ENCODE results near the gene KNDC1. TPM values are rescaled to one million over a fixed set of nuclear protein-coding genes. Genes with fewer than 3 reads are reported as not detected.

Gene KNDC1
- total RNA-seq, 1 donor from 2014 or later, result 0.06 TPM

DNA sequence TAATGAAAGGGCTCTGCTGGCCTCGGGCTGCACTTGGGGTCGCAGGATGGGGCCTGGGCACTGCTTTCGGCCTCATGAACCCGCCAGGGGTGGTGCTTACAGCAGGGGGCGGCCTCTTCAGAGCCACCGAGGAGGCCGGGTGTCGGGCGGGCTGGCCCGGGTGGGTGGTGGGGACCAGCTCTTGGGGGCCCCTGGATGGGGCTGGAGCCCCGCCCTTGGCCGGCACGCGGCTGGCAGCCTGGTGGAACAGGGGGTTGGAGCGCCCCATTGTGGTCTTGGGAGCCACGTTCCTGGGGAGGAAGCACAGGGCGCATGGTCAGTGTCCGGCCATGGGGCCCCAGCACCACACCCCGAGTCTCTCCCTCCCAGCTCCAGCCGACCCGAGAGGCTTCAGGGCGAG lies 107.8 kb downstream of the KNDC1 start:
- TF ChIP-seq, protein P1, sequence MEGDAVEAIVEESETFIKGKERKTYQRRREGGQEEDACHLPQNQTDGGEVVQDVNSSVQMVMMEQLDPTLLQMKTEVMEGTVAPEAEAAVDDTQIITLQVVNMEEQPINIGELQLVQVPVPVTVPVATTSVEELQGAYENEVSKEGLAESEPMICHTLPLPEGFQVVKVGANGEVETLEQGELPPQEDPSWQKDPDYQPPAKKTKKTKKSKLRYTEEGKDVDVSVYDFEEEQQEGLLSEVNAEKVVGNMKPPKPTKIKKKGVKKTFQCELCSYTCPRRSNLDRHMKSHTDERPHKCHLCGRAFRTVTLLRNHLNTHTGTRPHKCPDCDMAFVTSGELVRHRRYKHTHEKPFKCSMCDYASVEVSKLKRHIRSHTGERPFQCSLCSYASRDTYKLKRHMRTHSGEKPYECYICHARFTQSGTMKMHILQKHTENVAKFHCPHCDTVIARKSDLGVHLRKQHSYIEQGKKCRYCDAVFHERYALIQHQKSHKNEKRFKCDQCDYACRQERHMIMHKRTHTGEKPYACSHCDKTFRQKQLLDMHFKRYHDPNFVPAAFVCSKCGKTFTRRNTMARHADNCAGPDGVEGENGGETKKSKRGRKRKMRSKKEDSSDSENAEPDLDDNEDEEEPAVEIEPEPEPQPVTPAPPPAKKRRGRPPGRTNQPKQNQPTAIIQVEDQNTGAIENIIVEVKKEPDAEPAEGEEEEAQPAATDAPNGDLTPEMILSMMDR (conservative IDR thresholded peaks at IDR 0.05; ENCODE audit: low read depth, low read length), result no peak
- DNase-seq (ENCODE audit: low read depth), result no peak

DNA sequence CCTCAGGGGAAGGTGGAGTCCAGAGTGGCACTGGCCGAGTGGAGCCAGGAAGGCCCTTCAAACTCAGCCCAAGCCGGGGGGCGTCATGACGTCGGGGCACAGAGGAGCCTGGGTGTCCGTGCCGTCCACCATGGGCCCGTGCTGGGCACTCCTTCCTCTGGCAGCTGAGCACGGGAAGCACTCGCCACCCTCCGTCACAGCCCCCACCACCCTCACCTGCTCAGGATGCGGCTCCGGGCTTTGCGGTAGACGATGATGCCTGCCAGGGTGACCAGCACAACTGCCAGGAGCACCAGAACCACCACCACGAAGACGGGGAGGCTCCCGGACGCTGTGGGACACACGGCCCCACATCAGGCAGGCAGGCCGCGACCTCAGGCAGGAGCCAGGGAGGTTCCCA lies 108.5 kb downstream of the KNDC1 start:
- TF ChIP-seq, protein P1 (conservative IDR thresholded peaks at IDR 0.05; ENCODE audit: low read depth, low read length), result no peak
- DNase-seq (ENCODE audit: low read depth), result no peak
- no peak overlapping the region for H3K4me3 ChIP-seq (ENCODE audit: low read depth, low read length)

More for the DNA sequence above, 107.8 kb downstream of the KNDC1 start:
- no peak overlapping the region for H3K4me3 ChIP-seq (ENCODE audit: low read depth, low read length)

DNA sequence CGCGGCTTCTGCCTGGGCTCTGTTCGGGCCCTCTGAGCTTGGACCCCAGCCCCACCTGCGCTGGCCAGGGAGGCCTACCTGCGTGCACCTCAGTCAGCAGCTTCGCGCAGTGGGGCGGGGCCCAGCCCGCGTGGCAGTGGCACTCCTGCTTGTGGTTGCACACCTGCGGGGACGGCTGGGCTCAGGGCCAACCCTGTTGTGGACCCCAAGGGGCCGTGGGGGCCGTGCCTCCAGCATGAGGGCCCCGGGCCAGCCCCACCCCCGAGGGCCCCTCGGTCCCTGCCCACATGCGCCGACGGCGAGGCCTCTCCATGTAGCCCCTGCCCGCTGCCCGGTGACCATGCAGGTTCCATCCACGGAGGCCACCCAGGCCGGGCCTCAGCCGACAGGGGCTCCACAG lies 109.3 kb downstream of the KNDC1 start:
- no peak for DNase-seq (ENCODE audit: low read depth)
- TF ChIP-seq, protein P1 (conservative IDR thresholded peaks at IDR 0.05; ENCODE audit: low read depth, low read length), result no peak
- H3K4me3 ChIP-seq (ENCODE audit: low read depth, low read length), result no peak overlapping the region

DNA sequence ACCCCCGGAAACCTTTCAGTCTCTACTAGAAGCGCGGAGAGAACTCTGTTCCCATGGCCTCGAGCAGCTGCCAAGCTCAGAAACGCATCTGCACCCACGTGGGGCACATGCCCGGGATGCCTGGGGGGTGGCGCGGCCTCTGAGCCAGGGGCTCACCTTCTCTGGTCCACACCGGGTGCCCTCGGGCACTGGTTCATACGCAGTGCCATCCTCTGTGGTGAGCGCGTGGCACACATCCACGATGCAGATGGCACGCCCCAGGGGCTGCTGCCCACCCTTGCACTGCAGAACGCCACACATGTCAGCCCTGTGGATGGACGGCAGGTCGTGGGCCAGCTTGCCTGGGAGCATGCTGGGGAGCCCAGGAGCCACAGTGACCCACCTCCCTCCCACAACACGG lies 110.2 kb downstream of the KNDC1 start:
- TF ChIP-seq, protein P1 (conservative IDR thresholded peaks at IDR 0.05; ENCODE audit: low read depth, low read length), result no peak
- H3K4me3 ChIP-seq (ENCODE audit: low read depth, low read length), result no peak overlapping the region
- DNase-seq (ENCODE audit: low read depth), result no peak

DNA sequence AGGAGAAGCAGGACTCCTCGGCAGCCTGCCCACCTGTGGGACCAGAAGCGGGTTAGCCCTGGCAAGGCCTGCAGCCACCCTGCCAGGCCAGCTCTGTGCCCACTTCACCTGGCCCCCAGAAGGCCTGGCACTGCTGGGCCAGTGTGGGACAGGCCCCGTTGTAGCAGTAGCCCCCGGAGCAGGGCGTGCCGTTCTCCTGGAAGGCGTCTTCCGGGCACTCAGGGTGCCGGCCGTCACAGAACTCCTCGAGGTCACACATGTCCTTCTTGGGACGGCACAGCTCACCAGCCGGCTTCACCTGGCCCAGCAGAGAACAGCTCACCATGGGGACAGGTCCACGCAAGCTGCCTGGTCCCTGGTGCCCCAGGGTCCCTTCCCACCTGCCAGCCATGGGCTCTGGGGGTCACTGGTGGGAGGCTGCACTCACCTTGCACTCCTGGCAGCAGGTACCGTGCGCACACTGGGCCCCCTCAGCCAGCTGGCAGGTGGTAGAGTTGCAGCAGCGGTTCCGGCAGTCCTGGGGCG lies 110.8 kb downstream of the KNDC1 start:
- DNase-seq (ENCODE audit: low read depth), result no peak
- no peak overlapping the region for H3K4me3 ChIP-seq (ENCODE audit: low read depth, low read length)
- TF ChIP-seq, protein P1 (conservative IDR thresholded peaks at IDR 0.05; ENCODE audit: low read depth, low read length), result no peak

DNA sequence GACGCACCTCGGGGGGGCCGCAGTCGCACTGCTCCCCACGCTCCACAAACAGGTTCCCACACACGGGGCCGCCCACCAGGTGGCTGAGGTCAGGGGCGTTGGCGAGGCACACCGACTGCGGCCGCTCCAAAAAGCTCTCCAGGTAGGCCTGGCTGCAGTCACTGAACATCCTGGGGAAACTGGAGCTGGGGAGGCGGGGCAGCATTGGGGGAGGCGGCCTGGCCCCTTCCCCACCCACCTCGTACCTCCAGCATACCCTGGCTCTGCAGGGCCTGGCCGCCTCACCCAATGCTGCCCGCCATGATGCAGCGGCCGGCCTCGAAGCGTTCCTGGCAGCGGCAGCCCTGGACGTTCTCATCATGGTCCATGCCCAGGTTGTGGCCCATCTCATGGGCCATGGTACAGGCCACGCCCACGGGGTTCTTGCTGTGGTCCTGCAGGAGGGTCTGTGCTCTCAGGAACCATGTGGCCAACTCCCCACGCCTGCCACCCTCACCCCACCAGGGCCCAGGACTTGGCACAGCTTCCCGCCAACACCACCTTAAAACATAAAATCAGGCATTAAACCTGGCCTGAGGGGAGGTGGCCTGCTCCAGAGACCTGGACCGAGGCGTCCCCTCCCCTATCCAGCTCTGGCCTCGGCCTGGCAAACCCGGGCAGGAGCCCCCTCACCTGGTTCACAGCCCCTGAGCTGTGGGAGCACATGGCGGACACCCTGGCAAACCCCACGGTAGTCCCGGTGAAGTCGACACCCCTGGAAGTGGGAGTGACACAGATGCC lies 111.7 kb downstream of the KNDC1 start:
- no peak for DNase-seq (ENCODE audit: low read depth)
- TF ChIP-seq, protein P1 (conservative IDR thresholded peaks at IDR 0.05; ENCODE audit: low read depth, low read length), result no peak
- no peak overlapping the region for H3K4me3 ChIP-seq (ENCODE audit: low read depth, low read length)

All from epithelial cell of proximal tubule (primary cell).